HCT116 (cell line): ENCODE results near the gene EHMT1. TPM values are rescaled to one million over a fixed set of nuclear protein-coding genes. Genes with fewer than 3 reads are reported as not detected.

Experiments
- ATAC-seq: fragments of 200-7000 bp; cut with Tn5 transposase; 2 replicates; pipeline ENCODE4 v1.9.1; 2020; ENCODE audit warnings: mild to moderate bottlenecking, moderate library complexity
- BruUV-seq: library from RNA; stranded (reverse); fragments of 400-500 nt; replicated peaks from 2 replicates; lab custom pipeline; 2021; lab: Mats Ljungman, UMichigan
- CTCF ChIA-PET: fragments of 300-600 bp; sonication (Branson Sonifier 250); formaldehyde crosslinking; loops from one replicate; lab custom pipeline; 2021; ENCODE audit warnings: antibody characterized with exemption; lab: Charles Lee
- POLR2A ChIA-PET: fragments of 300-600, 350-600 bp; sonication (Branson Sonifier 250); formaldehyde crosslinking; loops from one replicate; lab custom pipeline; 2021; ENCODE audit warnings: antibody characterized with exemption; lab: Charles Lee
- RAD21 ChIA-PET, 2 experiments: fragments of 300-600 bp; sonication (Branson Sonifier 250); formaldehyde crosslinking; loops; one replicate each; lab custom pipeline; 2023; ENCODE audit warnings: low total read pairs in 2 of 2; ENCODE audit not compliant: uncharacterized antibody in 2 of 2, unreplicated experiment in 2 of 2, low non-redundant PET in 1 of 2; lab: Charles Lee
- DNase-seq: peaks from one replicate; pipeline ENCODE4 v3.0.0-alpha.2; 2010; ENCODE audit warnings: low read depth, low spot score
- H2AFZ ChIP-seq: fragments of 200-600 bp; shearing (Covaris generic), sonication (generic); 2 replicates; pipeline ENCODE4 v1.6.1; 2017; ENCODE audit warnings: low read depth, mixed run types, mixed read lengths, antibody characterized with exemption, low read length; ENCODE audit not compliant: poor library complexity, severe bottlenecking
- H3K27ac ChIP-seq: 2 replicates; pipeline ENCODE4 v1.5.1; 2012; ENCODE audit warnings: low read depth, low read length
- H3K27me3 ChIP-seq: fragments of 200-600 bp; sonication (generic); 2 replicates; pipeline ENCODE4 v1.6.1; 2016; ENCODE audit warnings: mixed run types, low read length, mixed read lengths; ENCODE audit not compliant: insufficient read depth
- H3K36me3 ChIP-seq, 2 experiments: fragments of 200-500 bp in 1 of 2; fragments of 200-600 bp in 1 of 2; sonication (Bioruptor generic) in 1 of 2; sonication (generic) in 1 of 2; 2 replicates each; pipeline versions ENCODE4 v1.5.1 to v1.6.1; 2014 to 2016; ENCODE audit warnings: low read length in 2 of 2, inconsistent platforms in 1 of 2, mixed read lengths in 1 of 2, mixed run types in 1 of 2; ENCODE audit not compliant: insufficient read depth in 2 of 2, control insufficient read depth in 1 of 2
- H3K4me1 ChIP-seq, 2 experiments: fragments of 200-600 bp in 1 of 2; sonication (generic) in 1 of 2; 2 replicates each; pipeline versions ENCODE4 v1.5.1 to v1.6.1; 2012 to 2017; ENCODE audit warnings: low read length in 2 of 2, inconsistent platforms in 1 of 2, mild to moderate bottlenecking in 1 of 2, mixed read lengths in 1 of 2, mixed run types in 1 of 2, moderate library complexity in 1 of 2; ENCODE audit not compliant: insufficient read depth in 2 of 2, control insufficient read depth in 1 of 2
- H3K4me2 ChIP-seq: fragments of 200-600 bp; sonication (generic); 2 replicates; pipeline ENCODE4 v1.6.1; 2017; ENCODE audit warnings: mixed run types, low read length, mixed read lengths
- H3K4me3 ChIP-seq, 2 experiments: fragments of 200-600 bp in 1 of 2; sonication (generic) in 1 of 2; replicated peaks in 1 of 2; 2 replicates each; pipeline ENCODE4 v1.5.1; 2011 to 2016; ENCODE audit warnings: low read length in 2 of 2, control low read depth in 1 of 2, low read depth in 1 of 2, mild to moderate bottlenecking in 1 of 2, mixed read lengths in 1 of 2, mixed run types in 1 of 2
- H3K79me2 ChIP-seq: fragments of 200-600 bp; sonication (generic); 2 replicates; pipeline ENCODE4 v1.6.1; 2017; ENCODE audit warnings: mild to moderate bottlenecking, mixed run types, low read length, moderate library complexity, mixed read lengths; ENCODE audit not compliant: insufficient read depth
- H3K9ac ChIP-seq: fragments of 200-600 bp; sonication (generic); 2 replicates; pipeline ENCODE4 v1.6.1; 2016; ENCODE audit warnings: low read length, mixed read lengths
- H3K9me2 ChIP-seq: fragments of 200-600 bp; sonication (generic), shearing (Covaris generic); 2 replicates; pipeline ENCODE4 v1.6.1; 2017; ENCODE audit warnings: mixed run types, mild to moderate bottlenecking, moderate library complexity; ENCODE audit not compliant: insufficient read depth
- H3K9me3 ChIP-seq, 2 experiments: fragments of 200-500 bp in 1 of 2; fragments of 200-600 bp in 1 of 2; sonication (Bioruptor generic) in 1 of 2; sonication (generic) in 1 of 2; 2 replicates each; pipeline ENCODE4 v1.6.1; 2014 to 2017; ENCODE audit warnings: low read length in 2 of 2, mixed read lengths in 2 of 2, inconsistent platforms in 1 of 2, low read depth in 1 of 2, mild to moderate bottlenecking in 1 of 2, mixed run types in 1 of 2, moderate library complexity in 1 of 2; ENCODE audit not compliant: control insufficient read depth in 1 of 2, insufficient read depth in 1 of 2
- H4K20me1 ChIP-seq: fragments of 200-600 bp; sonication (generic), shearing (Covaris generic); 2 replicates; pipeline ENCODE4 v1.6.1; 2017; ENCODE audit warnings: mixed run types, mild to moderate bottlenecking, moderate library complexity; ENCODE audit not compliant: insufficient read depth
- CEBPB ChIP-seq: IDR thresholded peaks from 2 replicates; pipeline ENCODE4 v1.6.1; 2012; ENCODE audit warnings: low read depth
- EZH2 ChIP-seq: fragments of 200-600 bp; sonication (generic); IDR thresholded peaks from 2 replicates; pipeline ENCODE4 v1.6.1; 2017; ENCODE audit warnings: antibody characterized with exemption, mixed run types
- EZH2phosphoT487 ChIP-seq: fragments of 200-600 bp; IDR thresholded peaks from 2 replicates; pipeline ENCODE4 v1.6.1; 2018; ENCODE audit warnings: antibody characterized with exemption, borderline replicate concordance
- FOSL1 ChIP-seq: IDR thresholded peaks from 2 replicates; pipeline ENCODE4 v1.6.1; 2012; ENCODE audit warnings: low read depth
- JUND ChIP-seq: IDR thresholded peaks from 2 replicates; pipeline ENCODE4 v1.6.1; 2012
- POLR2AphosphoS5 ChIP-seq: IDR thresholded peaks from 2 replicates; pipeline ENCODE4 v1.6.1; 2011; ENCODE audit warnings: mild to moderate bottlenecking, low read depth, low read length, moderate library complexity
- SIN3A ChIP-seq: IDR thresholded peaks from 2 replicates; pipeline ENCODE4 v1.6.1; 2012; ENCODE audit warnings: low read depth
- SRF ChIP-seq: IDR thresholded peaks from 2 replicates; pipeline ENCODE4 v1.6.1; 2012; ENCODE audit warnings: low read depth
- TCF7L2 ChIP-seq: IDR thresholded peaks from 2 replicates; pipeline ENCODE4 v1.7.0; 2011; ENCODE audit warnings: borderline replicate concordance, inconsistent platforms; ENCODE audit not compliant: insufficient read depth, insufficient read length; ENCODE audit errors: extremely low read depth
- ZNF274 ChIP-seq: fragments of 200-500 bp; sonication (Bioruptor generic); IDR thresholded peaks from 2 replicates; pipeline ENCODE4 v1.6.1; 2014; ENCODE audit warnings: mild to moderate bottlenecking, low read depth, low read length, inconsistent platforms
- intact Hi-C: fragments of 100-400 bp; cut with micrococcal nuclease; formaldehyde crosslinking; loops from 2 replicates; pipeline ENCODE4 v1.10.0; 2022
- total RNA-seq: library from RNA; stranded (reverse); gene quantifications from one replicate; pipeline ENCODE4 v1.2.1, GENCODE V29; 2021; ENCODE audit not compliant: unreplicated experiment
- TF ChIP-seq, protein P1 (sequence below): IDR thresholded peaks from 2 replicates; pipeline ENCODE4 v1.6.1; 2012
- TF ChIP-seq, protein P2 (sequence below), 3 experiments: fragments of 200-600 bp in 1 of 3; sonication (generic) in 1 of 3; IDR thresholded peaks in 2 of 3; conservative IDR thresholded peaks in 1 of 3; 2 replicates each; pipeline ENCODE4 v1.5.1; 2012 to 2017; ENCODE audit warnings: low read depth in 2 of 3, low read length in 2 of 3, antibody characterized with exemption in 1 of 3, borderline replicate concordance in 1 of 3, control low read depth in 1 of 3, mild to moderate bottlenecking in 1 of 3, mixed read lengths in 1 of 3, mixed run types in 1 of 3, moderate library complexity in 1 of 3; ENCODE audit not compliant: insufficient read depth in 1 of 3

The EHMT1 gene
- total RNA-seq, 1 experiment from 2014 or later = 86.1 TPM

DNA sequence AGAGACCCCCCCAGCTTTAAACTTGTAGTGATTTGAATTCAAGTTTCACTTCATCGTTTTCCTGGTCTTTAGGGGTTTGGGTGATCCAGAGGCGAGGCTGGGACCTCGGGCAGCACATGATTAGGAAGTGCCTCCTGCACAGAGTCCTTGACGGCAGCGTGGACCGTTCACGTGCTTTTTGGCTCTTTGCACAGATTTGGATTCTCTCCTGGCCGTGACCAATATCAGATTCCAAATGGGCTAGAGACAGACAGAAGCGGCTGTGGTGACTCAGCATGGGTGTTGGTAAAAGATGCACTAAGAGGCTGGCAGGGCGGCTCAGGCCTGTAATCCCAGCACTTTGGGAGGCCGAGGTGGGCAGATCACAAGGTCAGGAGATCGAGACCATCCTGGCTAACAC, 141.6 kb downstream of the EHMT1 start:
- Histone ChIP-seq H2AFZ (no peak overlapping the region), H3K27me3 (no peaks in the 10 kb centered on the region), H3K4me1 (peaks cover 9 to 18% of the 10 kb centered on the region in 2 experiments; a peak in 3 of 4 replicates), H3K9me3 (no peaks in the 10 kb centered on the region), H3K9ac (no peak overlapping the region), H3K36me3 (peaks cover 16 to 24% of the 10 kb centered on the region in 2 experiments; a peak in 3 of 4 replicates), H3K4me3 (no peak overlapping the region), H4K20me1 (no peaks in the 10 kb centered on the region), H3K4me2 (no peak overlapping the region), H3K27ac (no peak overlapping the region), H3K9me2 (no peaks in the 10 kb centered on the region), H3K79me2 (peaks cover 5% of the 10 kb centered on the region)
- no TSS peak for BruUV-seq
- ATAC-seq (no peak), DNase-seq (no peak)
- no peak for TF ChIP-seq FOSL1
- intact Hi-C loops = no loop called here
- ChIA-PET CTCF (no interaction called here), POLR2A (no interaction called here), RAD21 (no interaction called here)

DNA sequence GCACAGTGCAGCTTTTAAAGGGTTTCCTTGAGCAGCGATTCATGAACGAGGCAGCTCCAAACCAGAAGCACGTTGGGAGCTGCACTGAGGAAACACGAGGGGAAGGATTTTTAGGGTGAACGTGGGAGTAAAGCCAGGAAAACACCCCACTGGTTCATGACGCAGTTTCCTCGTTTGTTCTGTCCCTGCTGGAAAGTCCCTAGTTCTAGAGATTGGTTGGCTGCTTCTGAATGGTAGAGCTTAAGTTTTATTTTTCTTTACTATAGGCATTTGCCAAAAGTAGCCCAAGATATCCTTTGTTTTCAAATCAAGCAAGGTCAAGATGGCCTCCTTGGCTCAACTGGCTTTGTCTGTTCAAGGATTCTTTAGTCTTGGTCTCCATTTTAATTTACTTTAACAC, 142.2 kb downstream of the EHMT1 start:
- H3K9me2 ChIP-seq = no peaks in the 10 kb centered on the region
- CTCF ChIA-PET = no interaction called here
- intact Hi-C loops = no loop called here
- no peak overlapping the region for H3K4me2 ChIP-seq
- TF ChIP-seq CEBPB = no peak
- TF ChIP-seq ZNF274 = no peak
- TF ChIP-seq SRF = no peak
- TF ChIP-seq, protein P1, sequence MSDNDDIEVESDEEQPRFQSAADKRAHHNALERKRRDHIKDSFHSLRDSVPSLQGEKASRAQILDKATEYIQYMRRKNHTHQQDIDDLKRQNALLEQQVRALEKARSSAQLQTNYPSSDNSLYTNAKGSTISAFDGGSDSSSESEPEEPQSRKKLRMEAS = no peak
- no peak for TF ChIP-seq EZH2
- no peak for TF ChIP-seq SIN3A
- TF ChIP-seq TCF7L2 = no peak
- no peak for TF ChIP-seq POLR2AphosphoS5
- TF ChIP-seq JUND = no peak
- TF ChIP-seq, protein P2, sequence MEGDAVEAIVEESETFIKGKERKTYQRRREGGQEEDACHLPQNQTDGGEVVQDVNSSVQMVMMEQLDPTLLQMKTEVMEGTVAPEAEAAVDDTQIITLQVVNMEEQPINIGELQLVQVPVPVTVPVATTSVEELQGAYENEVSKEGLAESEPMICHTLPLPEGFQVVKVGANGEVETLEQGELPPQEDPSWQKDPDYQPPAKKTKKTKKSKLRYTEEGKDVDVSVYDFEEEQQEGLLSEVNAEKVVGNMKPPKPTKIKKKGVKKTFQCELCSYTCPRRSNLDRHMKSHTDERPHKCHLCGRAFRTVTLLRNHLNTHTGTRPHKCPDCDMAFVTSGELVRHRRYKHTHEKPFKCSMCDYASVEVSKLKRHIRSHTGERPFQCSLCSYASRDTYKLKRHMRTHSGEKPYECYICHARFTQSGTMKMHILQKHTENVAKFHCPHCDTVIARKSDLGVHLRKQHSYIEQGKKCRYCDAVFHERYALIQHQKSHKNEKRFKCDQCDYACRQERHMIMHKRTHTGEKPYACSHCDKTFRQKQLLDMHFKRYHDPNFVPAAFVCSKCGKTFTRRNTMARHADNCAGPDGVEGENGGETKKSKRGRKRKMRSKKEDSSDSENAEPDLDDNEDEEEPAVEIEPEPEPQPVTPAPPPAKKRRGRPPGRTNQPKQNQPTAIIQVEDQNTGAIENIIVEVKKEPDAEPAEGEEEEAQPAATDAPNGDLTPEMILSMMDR (IDR thresholded peaks at IDR 0.05 in 2 of 3, conservative IDR thresholded peaks at IDR 0.05 in 1 of 3; ENCODE audit: borderline replicate concordance in 1 of 3, insufficient read depth in 1 of 3, low read depth in 2 of 3, low read length in 2 of 3) = no peak
- no peak for TF ChIP-seq EZH2phosphoT487
- H3K4me1 ChIP-seq = peaks cover 9 to 18% of the 10 kb centered on the region in 2 experiments; a peak in 3 of 4 replicates
- no peak overlapping the region for H2AFZ ChIP-seq
- H3K9me3 ChIP-seq = no peaks in the 10 kb centered on the region
- H3K79me2 ChIP-seq = peaks cover 4% of the 10 kb centered on the region; the same call in 1 of the 2 replicates
- BruUV-seq = no TSS peak
- no peak for DNase-seq
- RAD21 ChIA-PET = no interaction called here
- H3K27me3 ChIP-seq = no peaks in the 10 kb centered on the region
- H4K20me1 ChIP-seq = no peaks in the 10 kb centered on the region
- H3K9ac ChIP-seq = no peak overlapping the region
- no peak overlapping the region for H3K4me3 ChIP-seq
- ATAC-seq = no peak
- H3K36me3 ChIP-seq = peaks cover 16 to 21% of the 10 kb centered on the region in 2 experiments; a peak in 3 of 4 replicates
- POLR2A ChIA-PET = no interaction called here
- H3K27ac ChIP-seq = no peak overlapping the region
